Measurements from ENCODE around the gene MSRB1. TPM values are rescaled to one million over a fixed set of nuclear protein-coding genes. Genes with fewer than 3 reads are reported as not detected.

Gene MSRB1
- total and polyA plus RNA-seq, 2 of the 13 experiments (the other 11 are each of a cell fraction or from before 2014, with no cell fraction given), result 32.1 to 75.4 TPM

GRCh38 chr16:1959269-1960039 lies 16.5 kb upstream of the MSRB1 start, which contains the start of gene NDUFB10 (continued):
- peak; percentile 64; the same call in 1 of the 2 replicates for TF ChIP-seq MXD1 (CRISPR knock-in tag; IDR thresholded peaks at IDR 0.05)
- TF ChIP-seq LBX2 (CRISPR knock-in tag; IDR thresholded peaks at IDR 0.05; ENCODE audit: borderline replicate concordance), result 0 out of 2 replicates have a peak, but pooled peaks have one; percentile 69
- TF ChIP-seq SOX5 (CRISPR knock-in tag; IDR thresholded peaks at IDR 0.05; ENCODE audit: borderline replicate concordance), result peak; percentile 22; the same call in 1 of the 2 replicates
- 0 out of 2 replicates have a peak, but pooled peaks have one; percentile 64 for TF ChIP-seq ZNF205 (CRISPR knock-in tag; IDR thresholded peaks at IDR 0.05)
- TF ChIP-seq SRSF1 (optimal IDR thresholded peaks at IDR 0.05; ENCODE audit: low read depth, low read length), result peak; percentile 51
- peak; percentile 57; the same call in 1 of the 2 replicates for TF ChIP-seq GATA4 (IDR thresholded peaks at IDR 0.05; ENCODE audit: borderline replicate concordance, low read depth)
- TF ChIP-seq CEBPG (CRISPR knock-in tag; IDR thresholded peaks at IDR 0.05), result 0 out of 2 replicates have a peak, but pooled peaks have one; percentile 13
- peak; percentile 76; the same call in 1 of the 2 replicates for TF ChIP-seq MXD3 (CRISPR knock-in tag; IDR thresholded peaks at IDR 0.05)
- peak; percentile 33; the same call in 1 of the 2 replicates for TF ChIP-seq E2F2 (CRISPR knock-in tag; IDR thresholded peaks at IDR 0.05; ENCODE audit: borderline replicate concordance)
- no peak for TF ChIP-seq FOXP1 (IDR thresholded peaks at IDR 0.05)
- TF ChIP-seq FOXP1 (CRISPR knock-in tag; IDR thresholded peaks at IDR 0.05), result no peak
- TF ChIP-seq BRD4 (CRISPR knock-in tag; IDR thresholded peaks at IDR 0.05), result peak; percentile 76; the same call in 1 of the 2 replicates
- no peak for TF ChIP-seq SMYD3 (CRISPR knock-in tag; IDR thresholded peaks at IDR 0.05)
- 0 out of 2 replicates have a peak, but pooled peaks have one; percentile 50 for TF ChIP-seq RNF2 (conservative IDR thresholded peaks at IDR 0.05; ENCODE audit: low read depth)
- no peak for TF ChIP-seq TAF15 (IDR thresholded peaks at IDR 0.05; ENCODE audit: low read depth, low read length, poor library complexity, severe bottlenecking)
- no peak for TF ChIP-seq IRX3 (CRISPR knock-in tag; IDR thresholded peaks at IDR 0.05; ENCODE audit: borderline replicate concordance, low read depth)
- TF ChIP-seq SMAD3 (CRISPR knock-in tag; IDR thresholded peaks at IDR 0.05), result 0 out of 2 replicates have a peak, but pooled peaks have one; percentile 23
- no peak for TF ChIP-seq HDAC6 (IDR thresholded peaks at IDR 0.05; ENCODE audit: low read depth, low read length)
- peak; percentile 89 for TF ChIP-seq GABPB1 (CRISPR knock-in tag; IDR thresholded peaks at IDR 0.05)
- peak; percentile 83 for TF ChIP-seq HDAC1 (CRISPR knock-in tag; IDR thresholded peaks at IDR 0.05)
- TF ChIP-seq ZFX (CRISPR knock-in tag; IDR thresholded peaks at IDR 0.05; ENCODE audit: low read depth), result peak; percentile 99
- TF ChIP-seq TCF12 (IDR thresholded peaks at IDR 0.05), result no peak
- TF ChIP-seq TCF12 (CRISPR knock-in tag; IDR thresholded peaks at IDR 0.05), result no peak
- TF ChIP-seq DPF2 (CRISPR knock-in tag; IDR thresholded peaks at IDR 0.05; ENCODE audit: borderline replicate concordance, low read depth), result no peak
- no peak for TF ChIP-seq IKZF4 (CRISPR knock-in tag; IDR thresholded peaks at IDR 0.05; ENCODE audit: borderline replicate concordance, low read depth, not compliant biosample characterization)
- TF ChIP-seq, protein P1, sequence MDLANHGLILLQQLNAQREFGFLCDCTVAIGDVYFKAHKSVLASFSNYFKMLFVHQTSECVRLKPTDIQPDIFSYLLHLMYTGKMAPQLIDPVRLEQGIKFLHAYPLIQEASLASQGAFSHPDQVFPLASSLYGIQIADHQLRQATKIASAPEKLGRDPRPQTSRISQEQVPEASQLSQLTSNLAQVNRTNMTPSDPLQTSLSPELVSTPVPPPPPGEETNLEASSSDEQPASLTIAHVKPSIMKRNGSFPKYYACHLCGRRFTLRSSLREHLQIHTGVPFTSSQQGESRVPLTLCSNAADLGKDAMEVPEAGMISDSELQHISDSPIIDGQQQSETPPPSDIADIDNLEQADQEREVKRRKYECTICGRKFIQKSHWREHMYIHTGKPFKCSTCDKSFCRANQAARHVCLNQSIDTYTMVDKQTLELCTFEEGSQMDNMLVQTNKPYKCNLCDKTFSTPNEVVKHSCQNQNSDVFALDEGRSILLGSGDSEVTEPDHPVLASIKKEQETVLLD (CRISPR knock-in tag; IDR thresholded peaks at IDR 0.05; ENCODE audit: low read depth), result peak; percentile 77
- no peak for TF ChIP-seq ZNF720 (CRISPR knock-in tag; IDR thresholded peaks at IDR 0.05)
- TF ChIP-seq HOXA7 (CRISPR knock-in tag; IDR thresholded peaks at IDR 0.05), result no peak

Data from HepG2 (cell line).